Glomerular visceral epithelial cell (primary cell): ENCODE data around the gene CDC45.

ENCODE experiments used
- DNase-seq: peaks from one replicate; pipeline ENCODE4 v3.0.0-alpha.2; 2016; ENCODE audit errors: extremely low spot score

CDC45 gene

DNA sequence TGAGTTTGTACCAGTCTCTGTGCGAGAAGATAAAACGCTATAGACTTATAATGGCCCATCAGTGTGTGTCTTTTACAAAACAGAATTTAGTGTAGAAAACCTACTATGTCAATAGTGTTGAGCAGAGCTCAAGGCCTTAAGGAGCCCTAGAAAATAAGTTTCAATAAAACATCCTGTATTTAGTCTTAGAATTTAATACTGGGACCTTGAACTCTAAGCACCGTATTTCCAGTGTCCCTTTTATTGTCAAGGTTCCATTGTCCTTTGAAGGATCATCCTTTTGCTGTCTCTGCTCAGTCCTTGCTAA is 16.6 kb downstream of the CDC45 start:
- DNase-seq, result no peak

DNA sequence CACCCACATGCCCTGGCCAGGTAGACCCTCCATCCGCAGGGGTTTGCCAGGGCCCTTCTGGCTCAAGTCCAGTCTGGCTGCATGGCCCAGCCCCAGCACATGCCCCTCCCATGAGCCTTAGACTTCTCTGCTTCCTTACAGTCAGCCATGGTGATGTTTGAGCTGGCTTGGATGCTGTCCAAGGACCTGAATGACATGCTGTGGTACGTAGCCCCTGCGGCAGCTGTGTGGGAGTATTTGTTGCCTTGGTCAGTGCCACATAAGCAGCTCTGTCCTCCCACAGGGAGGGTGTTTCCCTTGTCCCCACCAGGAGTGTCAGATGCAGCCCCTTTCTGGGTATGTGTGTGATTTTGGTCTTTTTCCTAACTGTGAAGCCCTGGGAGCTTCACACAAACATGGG is 17.5 kb downstream of the CDC45 start:
- no peak for DNase-seq

DNA sequence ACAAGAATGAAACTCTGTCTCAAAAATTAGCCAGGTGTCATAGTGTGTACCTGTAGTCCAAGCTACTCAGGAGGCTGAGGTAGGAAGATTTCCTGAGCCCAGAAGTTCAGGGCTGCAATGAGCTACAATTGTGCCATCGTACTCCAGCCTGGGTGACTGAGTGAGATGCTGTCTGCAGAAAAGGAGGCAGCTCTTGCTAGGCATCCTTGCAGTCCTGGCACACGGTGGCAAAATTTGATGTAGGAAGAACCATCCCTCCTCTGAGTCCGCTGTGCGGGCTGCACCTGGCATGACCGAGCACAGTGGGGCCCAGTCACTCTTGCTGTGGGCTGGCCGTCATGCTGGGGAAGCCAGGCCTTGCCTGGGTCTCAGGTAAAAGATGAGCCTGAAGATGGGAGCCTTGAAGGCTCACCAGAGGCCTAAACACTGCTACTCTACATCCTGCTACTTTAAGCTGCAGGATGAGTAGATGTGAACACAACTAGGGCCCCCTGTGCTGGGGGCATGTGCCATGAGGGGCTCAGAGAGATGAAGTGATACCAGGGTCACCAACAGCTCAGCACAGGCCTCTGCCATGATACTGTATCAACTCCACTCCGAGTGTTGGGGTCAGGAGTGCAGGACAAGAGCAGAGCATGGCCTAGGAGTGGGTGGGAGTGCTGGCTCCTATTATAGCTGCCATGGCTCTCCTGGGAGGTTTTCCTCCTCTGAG is 18.6 kb downstream of the CDC45 start:
- no peak for DNase-seq

DNA sequence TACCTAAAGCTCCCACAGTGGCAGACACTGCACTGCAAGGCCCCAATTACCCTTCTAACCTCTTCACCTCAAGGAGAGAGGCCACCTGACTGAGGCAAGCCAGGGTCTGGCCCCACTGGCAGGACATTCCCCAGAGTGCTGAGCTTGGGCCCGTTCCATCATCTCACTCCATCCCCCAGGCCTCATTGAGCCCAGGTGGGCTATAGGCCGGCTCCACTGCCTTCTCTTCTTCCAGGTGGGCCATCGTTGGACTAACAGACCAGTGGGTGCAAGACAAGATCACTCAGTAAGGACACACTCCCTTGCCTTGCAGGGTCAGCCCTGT is 19.1 kb downstream of the CDC45 start:
- DNase-seq, result no peak

DNA sequence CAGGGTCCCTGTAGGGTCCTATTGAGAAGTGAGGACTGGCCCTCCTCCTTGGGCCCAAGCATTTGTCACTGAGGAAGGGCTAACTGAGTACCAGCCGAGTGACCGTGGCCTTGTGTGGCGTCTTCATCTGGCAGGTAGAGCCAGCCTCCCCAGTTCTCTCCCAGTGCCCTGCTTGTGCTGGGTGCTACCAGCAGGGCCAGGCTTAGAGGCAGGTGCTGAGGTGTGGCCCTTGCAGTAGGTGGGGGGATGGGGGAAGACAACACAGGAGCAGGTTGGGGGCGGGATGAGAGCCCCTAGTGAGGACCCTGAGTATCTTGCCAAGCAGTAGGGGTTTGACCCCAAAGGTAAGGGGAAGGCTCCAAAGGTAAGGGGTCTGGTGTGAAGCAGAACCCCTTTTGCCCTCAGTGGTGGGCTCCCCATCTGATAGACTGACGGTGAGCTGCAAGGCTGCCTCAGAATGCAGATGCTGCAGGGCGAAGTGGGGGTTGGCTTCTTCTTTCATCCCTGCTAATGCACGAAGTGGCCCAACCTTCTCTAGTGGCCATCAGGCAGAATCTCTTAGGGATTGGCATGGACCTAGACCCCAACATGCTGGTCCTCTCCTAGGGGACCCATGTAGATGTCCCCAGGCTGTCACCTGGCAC is 19.6 kb downstream of the CDC45 start:
- no peak for DNase-seq

- no peak for DNase-seq
These were observed 20.1 kb downstream of the CDC45 start for GRCh38 chr22:19499880-19500242.

DNA sequence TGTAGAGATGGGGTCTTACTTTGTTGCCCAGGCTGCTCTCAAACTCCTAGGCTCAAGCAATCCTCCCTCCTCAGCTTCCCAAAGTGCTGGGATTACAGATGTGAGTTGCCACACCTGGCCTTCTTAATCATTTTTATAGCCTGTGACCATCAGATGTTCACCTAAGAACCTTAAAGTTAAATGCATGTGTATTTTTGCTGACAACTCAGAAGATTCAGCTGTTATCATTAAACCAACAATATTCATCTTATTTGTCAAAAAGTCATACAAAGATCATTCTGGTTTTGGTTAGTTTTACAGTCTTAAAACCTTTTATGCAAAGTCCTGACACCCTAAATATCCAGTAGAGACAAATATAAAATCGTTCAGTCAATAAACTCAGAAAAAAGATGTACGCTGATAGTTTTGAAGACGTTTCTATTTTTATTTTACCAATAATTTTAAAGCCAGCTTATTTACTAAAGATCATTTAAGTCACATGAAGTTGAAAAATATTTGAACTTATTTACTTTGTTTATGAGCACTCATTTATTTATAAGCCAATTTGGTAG is 22.3 kb downstream of the CDC45 start:
- DNase-seq, result no peak

DNA sequence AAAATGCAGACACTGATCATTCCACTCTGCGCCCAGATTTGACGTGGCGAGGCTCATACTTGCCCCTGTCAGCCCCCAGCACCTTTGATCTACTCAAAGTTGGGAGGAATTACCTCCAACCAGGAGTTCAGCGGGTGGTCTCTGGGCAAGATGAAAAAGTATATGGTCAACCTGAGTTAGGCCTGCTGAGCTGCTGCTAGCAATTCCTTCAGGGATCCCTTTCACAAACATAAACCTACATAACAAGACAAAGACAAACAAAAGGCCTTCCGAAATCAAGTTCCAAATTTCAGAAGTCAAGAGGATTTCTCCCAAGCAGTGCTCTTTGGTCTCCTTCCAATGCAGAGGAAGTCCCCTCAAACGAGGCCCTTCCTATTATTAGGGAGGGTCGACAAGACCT is 23.6 kb downstream of the CDC45 start:
- DNase-seq, result no peak

- DNase-seq, result no peak
These were observed 24.1 kb downstream of the CDC45 start for GRCh38 chr22:19503869-19504268.

- DNase-seq, result no peak
These were observed 25.4 kb downstream of the CDC45 start for GRCh38 chr22:19504900-19505734.

DNA sequence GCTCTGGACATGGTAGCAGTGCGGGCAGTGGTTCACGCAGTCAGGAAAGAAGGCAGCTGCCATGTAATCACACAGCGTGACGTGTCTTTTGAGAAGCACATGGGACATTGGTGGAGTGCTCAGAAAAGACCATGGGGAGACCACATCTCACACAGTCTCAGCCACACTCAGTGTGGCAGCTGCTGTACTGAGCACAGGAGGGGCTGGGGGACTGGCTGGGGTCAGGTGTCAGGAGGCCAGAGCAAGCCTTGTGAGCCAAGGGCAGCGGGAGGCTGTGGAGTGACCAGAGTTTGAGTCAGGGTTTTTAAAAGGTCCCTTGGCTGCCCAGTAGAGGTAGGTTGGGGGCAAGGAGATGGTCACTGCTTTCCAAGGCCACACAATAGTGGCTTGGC is 26.0 kb downstream of the CDC45 start:
- DNase-seq, result no peak

DNA sequence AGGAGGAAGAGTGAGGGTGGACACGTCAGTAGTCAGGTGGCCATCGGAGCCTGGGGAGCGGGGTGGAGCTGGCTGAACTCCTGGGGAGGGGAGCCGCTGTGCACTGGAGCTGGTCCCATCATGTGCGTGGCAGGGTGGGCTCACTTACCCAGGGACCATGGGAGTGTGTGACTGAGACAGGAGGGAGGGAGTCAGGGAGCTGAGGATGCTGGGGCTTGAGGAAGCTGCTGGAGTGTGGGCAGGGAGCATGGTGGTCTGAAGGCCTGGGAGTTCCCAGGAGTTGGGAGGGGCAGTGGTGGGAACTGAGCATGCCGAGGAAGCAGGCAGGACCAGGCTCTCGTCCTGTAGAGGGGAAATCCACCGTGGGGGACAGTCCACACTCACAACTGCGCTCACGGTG is 26.5 kb downstream of the CDC45 start:
- no peak for DNase-seq

GRCh38 chr22:19507534-19507861 is 27.8 kb downstream of the CDC45 start:
- no peak for DNase-seq

- no peak for DNase-seq
These were observed 28.5 kb downstream of the CDC45 start for GRCh38 chr22:19508024-19508776.

- DNase-seq, result no peak
These were observed 29.5 kb downstream of the CDC45 start for GRCh38 chr22:19509191-19509590.

GRCh38 chr22:19509923-19510322 is 30.2 kb downstream of the CDC45 start:
- no peak for DNase-seq

DNA sequence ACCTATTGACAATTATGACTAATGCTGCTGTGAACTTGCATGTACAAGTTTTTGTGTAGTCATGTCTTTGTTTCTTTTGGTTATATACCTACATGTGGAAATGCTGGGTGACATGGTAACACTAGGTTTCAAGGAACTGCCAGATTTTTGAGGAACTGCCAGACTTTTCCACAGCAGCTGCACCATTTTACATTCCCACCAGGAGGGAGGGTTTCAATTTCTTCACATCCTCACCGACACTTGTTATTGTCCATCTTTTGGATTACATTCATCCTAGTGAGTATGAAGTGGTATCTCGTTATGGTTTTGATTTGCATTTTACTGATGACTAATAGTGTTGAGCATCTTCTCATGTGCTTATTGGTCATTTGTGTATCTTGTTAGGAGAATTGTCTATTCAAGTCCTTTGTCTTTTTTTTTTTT is 31.2 kb downstream of the CDC45 start:
- no peak for DNase-seq

GRCh38 chr22:19513823-19514222 is 34.1 kb downstream of the CDC45 start:
- DNase-seq, result no peak

GRCh38 chr22:19514831-19515565 is 35.3 kb downstream of the CDC45 start:
- no peak for DNase-seq

DNA sequence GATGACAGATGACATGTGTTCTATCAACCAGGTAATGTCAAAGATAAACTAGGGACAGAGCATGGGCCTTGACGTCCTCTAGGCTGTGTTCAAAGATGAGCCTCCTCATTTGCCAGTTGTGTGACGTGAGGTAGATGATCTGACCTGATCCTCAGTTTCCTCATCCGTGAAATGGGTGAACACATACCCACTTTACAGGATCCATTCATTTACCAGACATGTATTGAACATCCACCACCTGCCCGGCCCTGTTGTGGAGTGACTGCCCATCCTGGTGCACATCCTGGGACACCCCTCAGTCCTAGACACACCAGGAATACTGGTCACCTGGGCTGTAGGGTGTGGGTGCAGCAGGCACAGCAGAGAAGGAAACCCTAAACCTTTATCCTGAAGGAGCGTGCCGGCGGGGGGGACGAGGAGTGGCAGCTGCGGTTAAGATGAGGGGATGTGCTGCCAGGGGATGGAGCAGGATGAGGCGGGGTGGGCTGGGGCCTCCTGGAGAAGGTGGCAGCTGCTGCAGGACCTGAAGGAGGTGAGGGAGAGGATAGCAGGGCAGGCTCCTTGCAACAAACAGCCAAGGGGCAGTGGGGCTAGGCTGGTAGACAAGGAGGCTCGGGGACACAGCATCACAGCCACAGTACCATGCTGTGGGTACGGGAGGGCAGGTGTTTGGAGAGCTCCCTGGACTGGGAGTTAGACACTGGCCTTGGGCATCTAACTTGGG is 36.1 kb downstream of the CDC45 start:
- no peak for DNase-seq
